HG02938 (cell line): ENCODE measurements around the gene PUM1.
"Not testable (repeated sequence)": the region's sequence is repeated elsewhere in the genome, so short reads cannot be mapped to it uniquely, and the experiment has no call there.

Experiments used
- ATAC-seq: cut with Tn5 transposase; IDR thresholded peaks from one replicate; pipeline ENCODE4 v1.9.1; 2021; ENCODE audit warnings: mild to moderate bottlenecking, moderate library complexity; ENCODE audit not compliant: unreplicated experiment

PUM1 gene

DNA sequence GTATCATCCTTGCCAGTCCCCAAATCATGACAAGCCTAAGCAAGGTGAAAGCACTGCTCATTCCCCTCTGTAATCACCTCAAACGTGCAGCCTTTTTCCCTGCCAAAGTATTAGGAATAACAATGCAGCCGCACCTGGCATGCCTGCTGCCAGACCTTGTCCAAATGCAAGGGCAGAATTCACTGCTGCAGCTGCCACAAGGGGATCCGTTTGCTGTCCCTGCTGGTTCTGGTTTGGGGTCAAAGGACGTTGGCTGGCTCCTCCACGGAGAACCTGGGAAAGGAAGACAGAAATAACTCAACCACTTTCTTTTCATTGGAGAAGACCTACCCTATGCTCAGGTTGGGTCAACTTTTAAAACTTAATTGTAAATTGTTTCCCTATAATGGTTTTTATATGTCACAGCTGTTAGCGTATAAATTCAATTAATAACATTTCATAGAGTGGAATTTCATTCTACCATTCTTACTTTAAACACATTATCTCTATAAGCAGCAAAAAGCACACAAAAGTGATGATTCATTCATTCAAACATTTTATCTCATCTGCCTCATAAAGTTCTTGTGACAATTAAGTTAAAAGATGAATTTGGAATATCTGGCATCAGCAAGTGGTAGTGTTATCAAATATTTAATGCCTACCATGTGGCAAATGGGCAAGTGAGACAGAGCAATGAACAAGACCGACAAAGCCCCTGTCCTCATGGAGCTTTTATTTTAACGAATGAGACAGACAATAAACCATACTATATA, 97.1 kb downstream of the PUM1 start:
- ATAC-seq, result no peak

DNA sequence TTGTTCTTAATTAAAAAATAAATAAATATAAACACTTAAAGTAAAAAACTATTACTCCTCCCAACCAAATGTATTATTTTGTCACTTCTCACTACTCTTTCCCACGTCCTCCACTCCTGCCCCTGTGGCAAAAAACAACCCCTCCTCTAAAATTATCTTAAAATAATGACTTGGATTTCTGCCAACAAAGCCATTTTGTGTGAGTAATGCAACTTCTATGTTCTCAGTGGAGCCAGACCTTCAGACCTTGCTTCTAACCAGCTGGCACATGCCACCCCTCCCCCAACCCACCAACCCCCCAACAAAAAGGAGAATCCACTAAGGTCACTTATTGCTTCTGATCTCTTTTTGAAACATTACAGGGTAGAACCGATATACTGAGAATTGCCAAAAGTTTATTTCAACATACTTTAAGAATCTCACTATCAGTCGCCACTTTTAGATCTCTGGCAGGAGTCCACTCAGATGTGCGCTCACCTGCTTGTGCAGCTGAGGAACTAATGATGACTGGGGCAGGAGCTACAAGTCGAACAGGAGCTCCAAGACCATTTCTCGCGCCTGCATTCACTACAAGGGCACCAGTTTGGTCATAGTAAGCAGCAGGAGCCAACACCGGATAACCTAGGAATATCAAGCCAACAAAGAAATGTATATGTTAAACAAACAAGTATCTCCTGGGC, 98.7 kb downstream of the PUM1 start:
- no peak for ATAC-seq

DNA sequence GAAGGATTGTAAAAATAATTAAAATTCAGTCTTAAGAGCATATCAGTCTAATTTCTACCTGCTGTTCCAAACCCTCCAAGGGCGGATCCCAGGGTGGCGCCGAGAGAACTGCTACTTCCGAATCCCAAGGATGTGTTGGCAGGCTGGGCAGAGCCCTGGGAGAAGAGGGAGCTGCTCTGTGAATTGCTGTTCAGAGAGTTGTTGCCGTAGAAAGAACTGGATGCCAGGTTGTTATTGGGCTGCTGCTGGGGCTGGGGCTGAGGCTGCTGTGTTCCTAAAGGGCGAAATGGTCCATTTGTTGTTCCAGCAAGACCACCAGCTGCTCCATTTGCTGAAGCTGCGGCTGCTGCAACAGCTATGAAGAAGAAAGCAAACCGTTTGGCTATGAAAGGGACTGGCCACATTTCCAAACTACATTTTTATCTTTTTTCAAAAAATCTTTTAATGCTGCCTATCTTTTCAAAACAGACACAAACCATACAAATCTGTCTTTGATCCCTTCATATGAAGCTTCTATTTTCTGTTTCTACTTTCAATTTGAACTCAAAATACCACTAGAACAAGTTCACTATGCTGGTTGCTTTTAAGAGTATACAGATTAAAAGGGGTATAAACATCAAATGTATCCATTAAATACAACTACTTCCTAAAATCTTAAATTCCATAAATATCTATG, 99.5 kb downstream of the PUM1 start:
- ATAC-seq, result no peak

DNA sequence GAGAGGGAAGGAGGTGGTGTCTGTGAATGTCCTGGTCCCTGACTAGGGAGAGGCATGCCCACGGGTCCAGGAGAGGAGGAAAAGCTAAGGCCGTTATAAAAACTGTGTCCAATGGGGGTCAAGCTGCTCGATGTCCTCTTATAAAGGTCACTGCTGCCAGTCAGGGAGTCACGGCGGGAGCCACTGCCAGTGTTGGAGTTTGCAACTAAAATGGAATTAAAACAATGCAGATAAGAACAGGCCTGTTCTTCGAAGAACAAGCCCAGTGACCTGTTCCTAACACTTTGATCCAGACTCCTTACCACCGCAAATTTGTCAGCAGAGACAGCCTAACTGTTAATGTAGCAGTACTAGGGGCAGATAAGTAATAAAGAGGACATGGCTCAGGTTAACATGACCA, 100.8 kb downstream of the PUM1 start:
- ATAC-seq, result no peak

GRCh38 chr1:30962609-30963508, 102.7 kb downstream of the PUM1 start:
- ATAC-seq, result no peak

DNA sequence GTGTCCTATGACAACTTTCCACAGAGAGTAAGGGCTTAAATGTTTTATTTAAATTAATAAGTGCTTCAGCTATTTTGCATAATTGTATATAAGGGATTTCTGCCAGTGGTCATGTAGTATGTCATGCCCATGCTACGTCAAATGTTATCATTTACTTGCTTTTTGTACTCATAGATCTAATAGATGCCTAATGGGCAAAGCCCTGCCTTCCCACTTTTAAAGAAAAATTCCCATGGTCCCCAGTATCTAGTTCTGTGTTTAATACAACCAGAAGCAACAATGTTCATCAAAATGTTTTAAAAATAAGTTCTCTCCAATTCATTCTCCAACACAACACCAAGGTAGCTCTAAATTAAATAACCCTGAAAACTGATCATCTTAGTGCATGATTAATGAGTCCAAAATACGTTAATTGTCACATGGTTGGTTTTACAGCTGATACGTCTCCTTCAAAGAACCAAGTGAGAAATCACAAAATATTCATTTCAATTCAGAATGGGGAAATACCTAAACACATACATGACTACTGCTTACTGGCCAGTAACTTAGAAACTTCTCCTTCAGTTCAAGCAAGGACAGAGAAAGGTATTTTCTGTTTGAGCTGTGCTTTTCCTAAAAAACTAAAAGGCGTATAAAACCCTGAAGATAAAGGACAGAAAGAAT, 107.8 kb downstream of the PUM1 start:
- ATAC-seq, result no peak

GRCh38 chr1:30955448-30956015, 110.0 kb downstream of the PUM1 start:
- no peak for ATAC-seq

DNA sequence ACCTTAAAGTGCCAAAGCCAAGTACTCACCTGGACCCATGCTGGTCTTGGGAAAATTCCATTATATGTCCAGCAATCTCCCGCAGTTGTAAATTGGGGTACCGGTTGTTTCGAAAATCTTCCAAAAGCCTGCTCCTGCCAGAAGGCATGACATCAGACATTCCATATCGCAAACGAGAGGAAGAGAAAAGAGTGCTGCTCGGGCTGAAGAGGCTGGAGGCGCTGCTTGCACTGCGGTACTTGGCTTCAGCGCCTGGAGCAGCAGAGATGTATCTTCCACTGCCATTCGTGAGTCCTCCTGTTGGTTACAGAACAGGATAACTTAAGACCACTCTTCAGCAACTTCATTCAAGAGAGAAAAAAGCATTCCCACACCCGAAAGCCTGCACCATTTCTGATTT, 111.8 kb downstream of the PUM1 start:
- ATAC-seq, result no peak

DNA sequence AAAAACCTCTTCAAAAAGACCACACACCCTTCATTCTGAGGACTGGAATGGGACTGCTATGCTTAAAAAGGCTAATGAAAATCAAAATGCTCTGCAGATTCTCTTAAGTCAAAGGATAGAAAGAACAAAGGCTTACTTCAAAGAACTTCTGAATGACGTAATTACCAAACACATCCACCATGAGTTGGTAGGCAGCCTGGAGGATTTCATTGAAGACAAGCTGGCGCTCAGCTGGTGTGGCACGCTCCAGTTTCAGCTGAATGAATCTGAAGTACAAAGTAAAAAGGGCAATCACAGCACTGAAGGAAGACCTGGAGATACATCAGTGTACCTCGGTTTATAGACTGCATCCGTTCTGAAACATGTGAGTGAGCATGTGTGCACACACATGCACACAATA, 113.4 kb downstream of the PUM1 start:
- no peak for ATAC-seq

GRCh38 chr1:30950700-30951099, 114.8 kb downstream of the PUM1 start:
- no peak for ATAC-seq

DNA sequence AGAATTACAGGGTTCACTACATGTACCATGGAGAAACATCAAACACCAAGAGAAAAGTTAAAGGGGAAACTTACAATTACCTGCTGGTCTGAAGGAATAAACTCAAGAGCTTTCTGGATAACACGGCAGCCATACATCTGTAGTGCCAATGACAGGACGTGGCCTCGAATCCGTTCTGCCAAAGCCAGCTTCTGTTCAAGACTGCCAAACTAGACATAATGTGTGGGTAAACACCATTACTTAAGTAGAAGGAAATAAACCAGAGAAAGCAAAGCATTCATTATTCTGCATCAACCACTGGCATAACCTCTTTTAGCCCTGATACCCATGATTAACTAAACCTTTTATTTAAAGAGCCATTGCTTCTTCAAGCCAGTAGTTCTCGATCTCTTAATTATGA, 115.5 kb downstream of the PUM1 start:
- ATAC-seq, result no peak

GRCh38 chr1:30949487-30949838, 116.1 kb downstream of the PUM1 start:
- ATAC-seq, result not testable (repeated sequence)

DNA sequence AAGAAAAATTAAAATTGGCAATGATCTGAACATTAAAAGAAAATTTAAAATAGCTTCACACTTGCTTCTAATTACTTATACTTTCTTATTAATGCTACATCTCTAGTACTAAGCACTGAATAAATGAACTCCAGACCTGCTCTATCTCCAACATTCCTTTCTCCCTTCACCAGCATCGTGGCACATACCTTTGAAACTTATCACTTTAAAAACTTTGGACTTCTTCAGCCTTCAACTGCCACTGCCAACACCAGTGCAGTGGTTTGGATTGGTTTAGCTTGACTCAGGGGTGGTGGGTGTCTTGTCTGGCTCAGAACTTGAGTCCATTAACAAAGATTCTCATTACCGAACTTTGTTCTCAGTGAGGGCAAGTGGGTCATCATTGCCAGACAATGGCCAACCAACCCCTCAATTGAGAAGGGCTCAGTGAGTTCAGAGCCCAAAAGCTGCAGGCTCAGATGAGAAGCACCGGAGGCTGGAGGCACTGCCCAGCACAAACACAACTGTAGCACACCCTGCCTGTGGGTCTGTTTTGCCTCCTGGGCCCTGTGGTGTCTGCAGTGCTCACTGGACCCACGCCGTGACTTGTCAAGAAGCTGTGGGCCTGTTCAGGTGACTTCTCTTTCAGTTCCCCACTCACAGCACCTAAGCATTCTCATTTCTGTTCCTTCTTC, 116.6 kb downstream of the PUM1 start:
- ATAC-seq, result not testable (repeated sequence)

- no peak for ATAC-seq
These were observed 117.2 kb downstream of the PUM1 start for GRCh38 chr1:30948278-30948677.

GRCh38 chr1:30947212-30947611, 118.3 kb downstream of the PUM1 start:
- no peak for ATAC-seq

- ATAC-seq, result no peak
These were observed 123.1 kb downstream of the PUM1 start for GRCh38 chr1:30942326-30942963.

- ATAC-seq, result no peak
These were observed 125.0 kb downstream of the PUM1 start for GRCh38 chr1:30940541-30940940.

- ATAC-seq, result no peak
These were observed 128.9 kb downstream of the PUM1 start for GRCh38 chr1:30936541-30937171.

DNA sequence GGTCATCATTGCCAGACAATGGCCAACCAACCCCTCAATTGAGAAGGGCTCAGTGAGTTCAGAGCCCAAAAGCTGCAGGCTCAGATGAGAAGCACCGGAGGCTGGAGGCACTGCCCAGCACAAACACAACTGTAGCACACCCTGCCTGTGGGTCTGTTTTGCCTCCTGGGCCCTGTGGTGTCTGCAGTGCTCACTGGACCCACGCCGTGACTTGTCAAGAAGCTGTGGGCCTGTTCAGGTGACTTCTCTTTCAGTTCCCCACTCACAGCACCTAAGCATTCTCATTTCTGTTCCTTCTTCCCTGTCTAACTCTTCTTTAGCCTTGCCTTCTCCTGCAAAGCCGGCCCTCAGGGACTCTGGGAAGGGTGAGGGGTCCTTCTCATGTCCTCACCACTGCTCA, 129.8 kb downstream of the PUM1 start:
- not testable (repeated sequence) for ATAC-seq
